MM.1S (cell line): ENCODE results near the gene YJEFN3.

Experiments
- DNase-seq: peaks from one replicate; pipeline ENCODE4 v3.0.0-alpha.2; 2015
- H2AFZ ChIP-seq: fragments of 300-600 bp; sonication (generic); 2 replicates; pipeline ENCODE4 v1.6.0; 2016; ENCODE audit warnings: antibody characterized with exemption, low read length
- H3F3A ChIP-seq: fragments of 300-600 bp; sonication (generic); 2 replicates; pipeline ENCODE4 v1.6.1; 2016; ENCODE audit warnings: mild to moderate bottlenecking, antibody characterized with exemption, low read length, moderate library complexity, mixed read lengths; ENCODE audit not compliant: insufficient read depth
- H3K27ac ChIP-seq: fragments of 300-600 bp; sonication (generic); 2 replicates; pipeline ENCODE4 v1.5.1; 2016; ENCODE audit warnings: mild to moderate bottlenecking, low read length
- H3K27me3 ChIP-seq: fragments of 300-600 bp; sonication (generic); replicated peaks from 2 replicates; pipeline ENCODE4 v1.6.0; 2016; ENCODE audit warnings: low read length; ENCODE audit not compliant: insufficient read depth
- H3K36me3 ChIP-seq: fragments of 300-600 bp; sonication (generic); replicated peaks from 2 replicates; pipeline ENCODE4 v1.6.1; 2016; ENCODE audit warnings: mild to moderate bottlenecking, low read length, mixed read lengths; ENCODE audit not compliant: insufficient read depth
- H3K4me1 ChIP-seq: fragments of 300-600 bp; sonication (generic); 2 replicates; pipeline ENCODE4 v1.6.1; 2016; ENCODE audit warnings: low read length, mixed read lengths
- H3K4me2 ChIP-seq: fragments of 300-600 bp; sonication (generic); 2 replicates; pipeline ENCODE4 v1.6.0; 2016; ENCODE audit warnings: low read depth, low read length
- H3K4me3 ChIP-seq: fragments of 300-600 bp; sonication (generic); 2 replicates; pipeline ENCODE4 v1.5.1; 2016; ENCODE audit warnings: low read length, mixed read lengths
- H3K79me2 ChIP-seq: fragments of 300-600 bp; sonication (generic); 2 replicates; pipeline ENCODE4 v1.6.1; 2016; ENCODE audit warnings: mixed run types, low read length, mixed read lengths
- H3K9ac ChIP-seq: fragments of 300-600 bp; sonication (generic); 2 replicates; pipeline ENCODE4 v1.6.1; 2016; ENCODE audit warnings: low read length, mixed read lengths
- H3K9me2 ChIP-seq: fragments of 300-600 bp; sonication (generic); replicated peaks from 2 replicates; pipeline ENCODE4 v1.6.1; 2016; ENCODE audit warnings: mild to moderate bottlenecking, low read length, mixed read lengths; ENCODE audit not compliant: insufficient read depth
- H3K9me3 ChIP-seq: fragments of 300-600 bp; sonication (generic); replicated peaks from 2 replicates; pipeline ENCODE4 v1.6.1; 2016; ENCODE audit warnings: mild to moderate bottlenecking, low read length, mixed read lengths; ENCODE audit not compliant: insufficient read depth
- H4K20me1 ChIP-seq: fragments of 300-600 bp; sonication (generic); 2 replicates; pipeline ENCODE4 v1.6.1; 2016; ENCODE audit warnings: mild to moderate bottlenecking, low read length, moderate library complexity, mixed read lengths; ENCODE audit not compliant: insufficient read depth
- EZH2 ChIP-seq: fragments of 300-600 bp; sonication (generic); optimal IDR thresholded peaks from 2 replicates; pipeline ENCODE3; 2017; ENCODE audit warnings: low read depth, mild to moderate bottlenecking, antibody characterized with exemption, low read length, mixed read lengths
- EZH2phosphoT487 ChIP-seq: fragments of 300-600 bp; sonication (generic); IDR thresholded peaks from 2 replicates; pipeline ENCODE4 v1.6.1; 2018; ENCODE audit warnings: antibody characterized with exemption, low read length
- TF ChIP-seq, protein P1 (sequence below): fragments of 300-600 bp; sonication (generic); IDR thresholded peaks from 2 replicates; pipeline ENCODE4 v1.5.1; 2016; ENCODE audit warnings: antibody characterized with exemption, low read length, mixed read lengths

The YJEFN3 gene

DNA sequence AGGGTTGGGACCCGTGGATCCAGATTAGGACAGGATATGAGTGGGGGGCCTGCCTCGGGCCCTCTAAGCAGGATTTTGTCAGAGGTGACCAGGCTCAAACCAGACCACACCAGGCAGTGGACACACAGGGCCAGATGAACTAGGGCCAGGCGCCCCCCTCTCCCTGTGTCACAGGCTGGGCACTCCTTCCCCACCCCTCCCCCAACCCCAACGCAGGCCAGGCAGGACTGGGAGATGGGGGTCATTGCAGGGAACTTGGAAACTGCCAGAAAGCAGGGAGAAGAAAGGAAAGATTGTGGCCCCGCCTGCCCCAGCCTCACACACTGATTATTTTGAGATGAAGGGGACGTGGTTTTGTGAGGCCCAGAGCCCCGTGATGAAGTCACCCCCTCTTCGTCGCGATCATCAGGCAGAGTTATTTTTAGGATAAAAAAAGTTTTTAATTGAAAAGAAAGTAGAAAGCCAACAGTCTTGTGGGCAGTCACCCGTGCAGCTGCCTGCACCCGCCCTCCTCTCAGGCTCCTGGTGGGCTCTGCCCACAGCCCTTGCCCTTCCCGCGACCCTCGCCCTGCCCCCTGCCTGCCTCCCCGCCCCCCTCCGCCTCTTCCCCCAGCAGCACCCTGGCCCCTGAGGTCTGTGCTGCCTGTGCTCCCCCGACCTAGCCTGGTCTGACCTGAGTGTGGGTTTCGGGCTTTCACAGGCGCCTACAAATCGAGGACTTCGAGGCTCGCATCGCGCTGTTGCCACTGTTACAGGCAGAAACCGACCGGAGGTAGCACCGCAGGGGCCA lies 1.9 kb upstream of the YJEFN3 start:
- no peaks in the 10 kb centered on the region for H3K27me3 ChIP-seq
- no peaks in the 10 kb centered on the region for H3K9me3 ChIP-seq
- H3F3A ChIP-seq: no peaks in the 10 kb centered on the region
- no peaks in the 10 kb centered on the region for H3K4me1 ChIP-seq
- no peak overlapping the region for H3K4me2 ChIP-seq
- H4K20me1 ChIP-seq: no peaks in the 10 kb centered on the region
- no peak overlapping the region for H3K4me3 ChIP-seq
- H3K36me3 ChIP-seq: no peaks in the 10 kb centered on the region
- no peaks in the 10 kb centered on the region for H3K9me2 ChIP-seq
- peaks cover 7% of the 10 kb centered on the region; the same call in 1 of the 2 replicates for H3K79me2 ChIP-seq
- DNase-seq: no peak
- H3K27ac ChIP-seq: no peak overlapping the region
- TF ChIP-seq, protein P1, sequence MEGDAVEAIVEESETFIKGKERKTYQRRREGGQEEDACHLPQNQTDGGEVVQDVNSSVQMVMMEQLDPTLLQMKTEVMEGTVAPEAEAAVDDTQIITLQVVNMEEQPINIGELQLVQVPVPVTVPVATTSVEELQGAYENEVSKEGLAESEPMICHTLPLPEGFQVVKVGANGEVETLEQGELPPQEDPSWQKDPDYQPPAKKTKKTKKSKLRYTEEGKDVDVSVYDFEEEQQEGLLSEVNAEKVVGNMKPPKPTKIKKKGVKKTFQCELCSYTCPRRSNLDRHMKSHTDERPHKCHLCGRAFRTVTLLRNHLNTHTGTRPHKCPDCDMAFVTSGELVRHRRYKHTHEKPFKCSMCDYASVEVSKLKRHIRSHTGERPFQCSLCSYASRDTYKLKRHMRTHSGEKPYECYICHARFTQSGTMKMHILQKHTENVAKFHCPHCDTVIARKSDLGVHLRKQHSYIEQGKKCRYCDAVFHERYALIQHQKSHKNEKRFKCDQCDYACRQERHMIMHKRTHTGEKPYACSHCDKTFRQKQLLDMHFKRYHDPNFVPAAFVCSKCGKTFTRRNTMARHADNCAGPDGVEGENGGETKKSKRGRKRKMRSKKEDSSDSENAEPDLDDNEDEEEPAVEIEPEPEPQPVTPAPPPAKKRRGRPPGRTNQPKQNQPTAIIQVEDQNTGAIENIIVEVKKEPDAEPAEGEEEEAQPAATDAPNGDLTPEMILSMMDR: no peak
- TF ChIP-seq EZH2phosphoT487: no peak
- no peak for TF ChIP-seq EZH2
- no peak overlapping the region for H3K9ac ChIP-seq
- no peak overlapping the region for H2AFZ ChIP-seq

DNA sequence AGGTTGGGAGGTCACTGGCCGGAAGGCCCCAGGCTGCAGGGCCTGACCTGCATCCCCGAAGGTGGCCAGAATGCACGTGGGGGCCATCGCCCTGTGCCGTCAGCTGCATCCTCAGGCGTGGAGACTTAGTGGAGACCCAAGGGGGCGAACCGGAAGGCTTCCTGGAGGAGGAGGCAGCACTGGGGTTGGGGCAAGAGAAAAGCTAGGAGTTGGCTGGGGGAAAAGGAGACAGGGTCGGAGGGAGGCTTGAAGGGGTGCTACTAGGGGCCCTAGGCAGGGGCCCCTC lies 1.4 kb upstream of the YJEFN3 start:
- H2AFZ ChIP-seq: no peak overlapping the region
- H3K9ac ChIP-seq: no peak overlapping the region
- H3F3A ChIP-seq: no peaks in the 10 kb centered on the region
- H4K20me1 ChIP-seq: no peaks in the 10 kb centered on the region
- no peaks in the 10 kb centered on the region for H3K36me3 ChIP-seq
- no peaks in the 10 kb centered on the region for H3K9me2 ChIP-seq
- H3K4me2 ChIP-seq: no peak overlapping the region
- H3K4me3 ChIP-seq: no peak overlapping the region
- peaks cover 7% of the 10 kb centered on the region; the same call in 1 of the 2 replicates for H3K79me2 ChIP-seq
- H3K4me1 ChIP-seq: no peaks in the 10 kb centered on the region
- no peak for DNase-seq
- no peaks in the 10 kb centered on the region for H3K27me3 ChIP-seq
- H3K9me3 ChIP-seq: no peaks in the 10 kb centered on the region
- TF ChIP-seq EZH2 (no peak), EZH2phosphoT487 (no peak)
- TF ChIP-seq, protein P1: no peak
- no peak overlapping the region for H3K27ac ChIP-seq

DNA sequence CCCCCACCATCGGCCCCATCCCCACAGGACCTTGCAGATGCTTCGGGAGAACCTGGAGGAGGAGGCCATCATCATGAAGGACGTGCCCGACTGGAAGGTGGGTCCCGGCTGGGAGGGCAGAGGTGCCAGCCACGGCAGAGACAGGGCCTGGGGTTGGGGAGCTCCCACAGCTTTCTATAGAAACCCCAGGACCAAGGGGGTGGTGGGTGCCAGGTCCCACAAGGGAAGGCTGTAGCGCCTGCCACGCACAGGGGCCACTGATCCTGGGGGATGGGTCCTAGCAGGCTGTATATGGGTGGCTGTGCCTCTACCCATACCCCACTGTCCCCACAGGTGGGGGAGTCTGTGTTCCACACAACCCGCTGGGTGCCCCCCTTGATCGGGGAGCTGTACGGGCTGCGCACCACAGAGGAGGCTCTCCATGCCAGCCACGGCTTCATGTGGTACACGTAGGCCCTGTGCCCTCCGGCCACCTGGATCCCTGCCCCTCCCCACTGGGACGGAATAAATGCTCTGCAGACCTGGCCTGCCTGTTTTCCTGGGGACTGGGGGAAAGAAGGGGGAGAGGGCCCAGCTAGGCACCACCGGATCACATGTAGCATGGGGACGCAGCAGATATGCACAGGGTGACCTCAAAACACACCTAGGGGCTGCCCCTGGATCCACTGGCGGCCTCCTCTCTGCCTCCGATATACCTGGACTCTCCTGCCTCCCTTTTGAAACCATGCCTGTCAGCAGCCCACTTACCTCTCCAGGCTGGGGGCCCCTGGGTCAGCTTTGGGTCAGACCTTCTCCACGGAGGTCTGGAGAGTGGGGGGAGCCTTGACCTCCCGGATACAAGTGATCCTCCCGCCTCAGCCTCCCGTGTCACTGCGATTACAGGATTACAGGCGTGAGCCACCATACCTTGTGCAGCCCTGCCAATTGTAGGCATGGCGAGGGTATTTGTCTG lies 761 bp upstream of the YJEFN3 start:
- no peak overlapping the region for H3K27ac ChIP-seq
- no peaks in the 10 kb centered on the region for H3K4me1 ChIP-seq
- no peaks in the 10 kb centered on the region for H4K20me1 ChIP-seq
- H3K4me2 ChIP-seq: no peak overlapping the region
- peaks cover 2% of the 10 kb centered on the region; the same call in 1 of the 2 replicates for H3K79me2 ChIP-seq
- no peaks in the 10 kb centered on the region for H3K36me3 ChIP-seq
- no peak overlapping the region for H3K4me3 ChIP-seq
- H3K9me2 ChIP-seq: no peaks in the 10 kb centered on the region
- H3K27me3 ChIP-seq: no peaks in the 10 kb centered on the region
- H2AFZ ChIP-seq: no peak overlapping the region
- H3K9ac ChIP-seq: no peak overlapping the region
- H3F3A ChIP-seq: no peaks in the 10 kb centered on the region
- no peak for DNase-seq
- no peak for TF ChIP-seq EZH2phosphoT487
- TF ChIP-seq, protein P1: no peak
- TF ChIP-seq EZH2: no peak
- H3K9me3 ChIP-seq: no peaks in the 10 kb centered on the region
